K562 (cell line): ENCODE results near the gene CCSAP. TPM values are rescaled to one million over a fixed set of nuclear protein-coding genes. Genes with fewer than 3 reads are reported as not detected.

Experiments used
- ATAC-seq: fragments of 200-7000 bp; cut with Tn5 transposase; 3 replicates; pipeline ENCODE4 v1.9.1; 2020; ENCODE audit warnings: moderate library complexity
- BruUV-seq: library from RNA; stranded (reverse); fragments of 400-500 nt; replicated peaks from 2 replicates; lab custom pipeline; 2021; lab: Mats Ljungman, UMichigan
- CTCF ChIA-PET: fragments of 300-600 bp; formaldehyde crosslinking; extraction: SDS; loops from one replicate; lab custom pipeline; 2021; ENCODE audit warnings: low intra/inter-chr PET ratio; lab: Yijun Ruan, JAX
- POLR2A ChIA-PET: fragments of 300-600, 350-650 bp; sonication (Branson Sonifier 250); formaldehyde crosslinking; extraction: SDS; loops from one replicate; lab custom pipeline; 2021; ENCODE audit warnings: antibody characterized with exemption, inconsistent platforms; lab: Yijun Ruan, JAX
- DNase-seq, 4 experiments: peaks; one replicate each; pipeline versions ENCODE4 v3.0.0 to v3.0.0-alpha.2; 2011 to 2018; ENCODE audit warnings: low spot score in 3 of 4, mixed read lengths in 3 of 4; ENCODE audit errors: extremely low read depth in 1 of 4
- FAIRE-seq: peaks from 2 replicates; lab custom pipeline; 2011; peaks lifted over from hg19 to GRCh38; lab: Jason Lieb, UNC
- H2AFZ ChIP-seq: 2 replicates; pipeline ENCODE4 v1.6.0; 2011; ENCODE audit warnings: low read depth, low read length, control low read depth, inconsistent platforms
- H3K27ac ChIP-seq: fragments of 200-600 bp; 3 replicates; pipeline ENCODE4 v1.8.0; 2011; ENCODE audit warnings: low read depth, mild to moderate bottlenecking, control low read depth, inconsistent platforms, low read length, moderate library complexity, mixed read lengths; ENCODE audit errors: extremely low read depth
- H3K27me3 ChIP-seq, 2 experiments: fragments of 300-600 bp in 1 of 2; 2 replicates in 1 of 2; 3 replicates in 1 of 2; pipeline versions ENCODE4 v1.6.0 to v1.8.0; 2011; ENCODE audit warnings: inconsistent platforms in 2 of 2, low read length in 2 of 2, mild to moderate bottlenecking in 1 of 2, mixed read lengths in 1 of 2, moderate library complexity in 1 of 2; ENCODE audit not compliant: control insufficient read depth in 2 of 2, insufficient read depth in 2 of 2
- H3K36me3 ChIP-seq: fragments of 300-600 bp; 3 replicates; pipeline ENCODE4 v1.8.0; 2011; ENCODE audit warnings: mild to moderate bottlenecking, low read length, inconsistent platforms; ENCODE audit not compliant: control insufficient read depth, insufficient read depth
- H3K4me1 ChIP-seq, 2 experiments: fragments of 200-600 bp in 1 of 2; replicated peaks in 1 of 2; 2 replicates in 1 of 2; 3 replicates in 1 of 2; pipeline versions ENCODE4 v1.5.1 to v1.8.0; 2011; ENCODE audit warnings: inconsistent platforms in 2 of 2, low read length in 2 of 2, mild to moderate bottlenecking in 1 of 2, mixed read lengths in 1 of 2, moderate library complexity in 1 of 2; ENCODE audit not compliant: control insufficient read depth in 2 of 2, insufficient read depth in 2 of 2
- H3K4me2 ChIP-seq: 2 replicates; pipeline ENCODE4 v1.6.1; 2011; ENCODE audit warnings: low read length, control low read depth, inconsistent platforms, mixed read lengths; ENCODE audit not compliant: insufficient read depth
- H3K4me3 ChIP-seq: fragments of 200-600 bp; sonication (generic), shearing (Covaris generic); 2 replicates; pipeline ENCODE4 v1.5.1; 2016; ENCODE audit warnings: control low read depth, inconsistent platforms
- H3K79me2 ChIP-seq: fragments of 200-600 bp; 3 replicates; pipeline ENCODE4 v1.8.0; 2011; ENCODE audit warnings: low read length, inconsistent platforms; ENCODE audit not compliant: control insufficient read depth, insufficient read depth
- H3K9ac ChIP-seq, 2 experiments: 2 replicates each; pipeline versions ENCODE4 v1.6.0 to v1.6.1; 2011; ENCODE audit warnings: low read depth in 2 of 2, low read length in 2 of 2, control low read depth in 1 of 2, inconsistent platforms in 1 of 2, mild to moderate bottlenecking in 1 of 2, mixed read lengths in 1 of 2; ENCODE audit not compliant: insufficient read depth in 1 of 2
- H3K9me1 ChIP-seq: one replicate; pipeline ENCODE4 v1.6.0; 2011; ENCODE audit warnings: inconsistent platforms, mild to moderate bottlenecking, low read length, moderate library complexity; ENCODE audit not compliant: control insufficient read depth, insufficient read depth
- H3K9me3 ChIP-seq: replicated peaks from 2 replicates; pipeline ENCODE4 v1.5.1; 2011; ENCODE audit warnings: low read depth, low read length, inconsistent platforms; ENCODE audit not compliant: control insufficient read depth, insufficient read depth
- H4K20me1 ChIP-seq: replicated peaks from 2 replicates; pipeline ENCODE4 v1.6.1; 2011; ENCODE audit warnings: low read length, inconsistent platforms, mixed read lengths; ENCODE audit not compliant: control insufficient read depth, insufficient read depth
- HMGN3 ChIP-seq: IDR thresholded peaks from 2 replicates; pipeline ENCODE4 v1.6.1; 2011; ENCODE audit warnings: borderline replicate concordance, low read depth, mild to moderate bottlenecking, mixed read lengths, low read length; ENCODE audit not compliant: insufficient read length; ENCODE audit errors: extremely low read depth
- MTA1 ChIP-seq: fragments of 450-650 bp; IDR thresholded peaks from 2 replicates; pipeline ENCODE4 v1.6.1; 2017; ENCODE audit warnings: borderline replicate concordance
- ZNF282 ChIP-seq: sonication (generic); formaldehyde crosslinking; IDR thresholded peaks from 2 replicates; pipeline ENCODE4 v1.8.1; 2023; ENCODE audit warnings: missing genetic modification reagents
- WGBS: fragments of 100-300 bp; shearing (Covaris generic); methylation state at CpG from one replicate; pipeline ENCODE4 v1.1.6; 2016; ENCODE audit warnings: low coverage, mixed read lengths; ENCODE audit not compliant: insufficient coverage; ENCODE audit errors: missing lambda C conversion rate; 5-methylcytosine and 5-hydroxymethylcytosine counted together
- in situ Hi-C: fragments of 300-500 bp; cut with MboI; formaldehyde crosslinking; loops from 4 replicates; pipeline ENCODE4 v1.15.0; 2018; ENCODE audit warnings: inconsistent platforms, mixed read lengths
- intact Hi-C: fragments of 100-400 bp; cut with micrococcal nuclease; formaldehyde crosslinking; loops from 2 replicates; pipeline ENCODE4 v1.14.2; 2022
- polyA plus RNA-seq, 8 experiments: library from polyadenylated mRNA; depleted of rRNA in 4 of 8; stranded (reverse) in 5 of 8; unstranded in 3 of 8; fragments of >200 nt; fragmentation: Nextera tagmentation in 2 of 8; fragmentation: Illumina TruSeq in 1 of 8; extraction: Ambion mirVana in 2 of 8; extraction: Trizol in 1 of 8; gene quantifications; 2 replicates each; pipeline versions ENCODE4 v1.2.1 to v1.2.3, GENCODE V29; 2011 to 2014; ENCODE audit warnings: inconsistent platforms in 1 of 8, missing spikeins in 1 of 8
- total RNA-seq, 7 experiments: library from RNA; depleted of rRNA in 6 of 7; stranded (reverse); fragments of >200 nt in 6 of 7; fragmentation: Illumina TruSeq in 2 of 7; extraction: Trizol in 2 of 7; gene quantifications; 2 replicates each; pipeline versions ENCODE4 v1.2.1 to v1.2.3, GENCODE V29; 2011 to 2021; ENCODE audit warnings: low replicate concordance in 1 of 7
- TF ChIP-seq, protein P1 (sequence below), 2 experiments: fragments of 450-650 bp; conservative IDR thresholded peaks; 2 replicates each; pipeline ENCODE4 v1.6.1; 2017; ENCODE audit warnings: mild to moderate bottlenecking in 2 of 2, moderate library complexity in 2 of 2
- TF ChIP-seq, protein P2 (sequence below): sonication (generic); formaldehyde crosslinking; IDR thresholded peaks from 2 replicates; pipeline ENCODE4 v1.8.1; 2023; ENCODE audit warnings: missing genetic modification reagents, mild to moderate bottlenecking, borderline replicate concordance
- TF ChIP-seq, protein P3 (sequence below): sonication (generic); formaldehyde crosslinking; IDR thresholded peaks from 2 replicates; pipeline ENCODE4 v1.8.0; 2022; ENCODE audit warnings: mild to moderate bottlenecking, missing genetic modification reagents, borderline replicate concordance
- TF ChIP-seq, protein P4 (sequence below): fragments of 250-450 bp; sonication (Bioruptor Pico); IDR thresholded peaks from 2 replicates; pipeline ENCODE4 v1.8.0; 2021; ENCODE audit warnings: moderate library complexity, mild to moderate bottlenecking, inconsistent platforms

Gene CCSAP
- total and polyA plus RNA-seq, 9 of the 15 experiments (the other 6 are each of a cell fraction or from before 2014, with no cell fraction given): 3.6 to 15.9 (median 9.5) TPM

DNA sequence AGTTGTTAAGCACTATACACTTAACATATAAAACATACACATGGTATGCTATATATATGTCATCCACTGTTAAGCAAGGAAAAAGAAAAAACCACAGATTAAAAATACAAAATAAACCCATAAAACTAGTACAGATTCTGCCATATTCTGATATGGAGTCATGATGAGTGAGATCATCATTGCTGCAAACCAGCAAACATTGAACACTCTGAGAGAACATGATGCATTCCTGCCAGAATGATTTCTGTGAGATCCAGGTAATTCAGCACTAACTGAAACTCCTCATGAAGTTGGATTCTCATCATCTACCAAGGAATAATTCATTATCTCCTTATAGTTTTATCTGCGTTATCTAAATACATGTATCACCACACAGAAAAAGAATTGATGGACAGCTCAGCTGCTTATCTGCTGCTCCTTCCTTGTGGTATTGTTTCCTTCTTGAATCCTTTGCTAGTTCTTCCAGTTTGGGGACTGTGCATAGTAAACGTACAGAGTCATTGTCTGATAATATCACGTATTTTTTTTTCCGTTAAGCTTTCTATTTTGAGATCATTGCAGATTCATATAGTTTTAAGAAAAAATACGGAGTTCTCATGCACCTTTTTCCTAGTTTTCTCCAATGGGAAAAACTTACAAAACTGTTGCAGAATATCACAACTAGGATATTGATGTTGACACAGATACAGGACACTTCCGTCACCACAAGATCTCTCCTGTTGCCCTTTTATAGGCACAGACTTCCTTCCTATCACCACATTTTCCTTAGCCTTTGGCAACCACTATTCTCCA, 62.6 kb downstream of the CCSAP start:
- intact Hi-C loops: no loop called here
- no peaks in the 10 kb centered on the region for H3K9me1 ChIP-seq
- peaks cover 7% of the 10 kb centered on the region for H4K20me1 ChIP-seq
- ChIA-PET POLR2A (interaction anchor here (1.0 to 1.1 kb wide), 2 partner anchors 11 to 228 kb away, joined by 3 to 6 read pairs; no protein-coding TSS in a partner anchor), CTCF (no interaction called here)
- ATAC-seq (peak; percentile 62), FAIRE-seq (peak; percentile 65), DNase-seq (peak in 2 of 4 experiments; percentile 27 to 38)
- H3K4me3 ChIP-seq: no peak overlapping the region
- no peaks in the 10 kb centered on the region for H3K9me3 ChIP-seq
- H3K36me3 ChIP-seq: peaks cover 4% of the 10 kb centered on the region; the same call in 2 of the 3 replicates
- H3K27ac ChIP-seq: peak overlapping the region; percentile 38; the same call in 1 of the 3 replicates
- no peak overlapping the region for H2AFZ ChIP-seq
- H3K27me3 ChIP-seq: no peaks in the 10 kb centered on the region
- H3K9ac ChIP-seq: no peak overlapping the region
- BruUV-seq: no TSS peak
- H3K79me2 ChIP-seq: peaks cover 91% of the 10 kb centered on the region
- peak overlapping the region; percentile 36 for H3K4me2 ChIP-seq
- in situ Hi-C loops: no loop called here
- WGBS: 5% methylated on average over 6 of the region's 6 CpGs
- H3K4me1 ChIP-seq: peaks cover 7 to 42% of the 10 kb centered on the region in 2 experiments
- TF ChIP-seq, protein P1, sequence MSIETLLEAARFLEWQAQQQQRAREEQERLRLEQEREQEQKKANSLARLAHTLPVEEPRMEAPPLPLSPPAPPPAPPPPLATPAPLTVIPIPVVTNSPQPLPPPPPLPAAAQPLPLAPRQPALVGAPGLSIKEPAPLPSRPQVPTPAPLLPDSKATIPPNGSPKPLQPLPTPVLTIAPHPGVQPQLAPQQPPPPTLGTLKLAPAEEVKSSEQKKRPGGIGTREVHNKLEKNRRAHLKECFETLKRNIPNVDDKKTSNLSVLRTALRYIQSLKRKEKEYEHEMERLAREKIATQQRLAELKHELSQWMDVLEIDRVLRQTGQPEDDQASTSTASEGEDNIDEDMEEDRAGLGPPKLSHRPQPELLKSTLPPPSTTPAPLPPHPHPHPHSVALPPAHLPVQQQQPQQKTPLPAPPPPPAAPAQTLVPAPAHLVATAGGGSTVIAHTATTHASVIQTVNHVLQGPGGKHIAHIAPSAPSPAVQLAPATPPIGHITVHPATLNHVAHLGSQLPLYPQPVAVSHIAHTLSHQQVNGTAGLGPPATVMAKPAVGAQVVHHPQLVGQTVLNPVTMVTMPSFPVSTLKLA (conservative IDR thresholded peaks at IDR 0.05): peak in 1 of 2 experiments; percentile 31; a peak in 3 of 4 replicates
- TF ChIP-seq ZNF282 (CRISPR knock-in tag) (no peak), HMGN3 (no peak), MTA1 (peak; percentile 72)
- TF ChIP-seq, protein P2, sequence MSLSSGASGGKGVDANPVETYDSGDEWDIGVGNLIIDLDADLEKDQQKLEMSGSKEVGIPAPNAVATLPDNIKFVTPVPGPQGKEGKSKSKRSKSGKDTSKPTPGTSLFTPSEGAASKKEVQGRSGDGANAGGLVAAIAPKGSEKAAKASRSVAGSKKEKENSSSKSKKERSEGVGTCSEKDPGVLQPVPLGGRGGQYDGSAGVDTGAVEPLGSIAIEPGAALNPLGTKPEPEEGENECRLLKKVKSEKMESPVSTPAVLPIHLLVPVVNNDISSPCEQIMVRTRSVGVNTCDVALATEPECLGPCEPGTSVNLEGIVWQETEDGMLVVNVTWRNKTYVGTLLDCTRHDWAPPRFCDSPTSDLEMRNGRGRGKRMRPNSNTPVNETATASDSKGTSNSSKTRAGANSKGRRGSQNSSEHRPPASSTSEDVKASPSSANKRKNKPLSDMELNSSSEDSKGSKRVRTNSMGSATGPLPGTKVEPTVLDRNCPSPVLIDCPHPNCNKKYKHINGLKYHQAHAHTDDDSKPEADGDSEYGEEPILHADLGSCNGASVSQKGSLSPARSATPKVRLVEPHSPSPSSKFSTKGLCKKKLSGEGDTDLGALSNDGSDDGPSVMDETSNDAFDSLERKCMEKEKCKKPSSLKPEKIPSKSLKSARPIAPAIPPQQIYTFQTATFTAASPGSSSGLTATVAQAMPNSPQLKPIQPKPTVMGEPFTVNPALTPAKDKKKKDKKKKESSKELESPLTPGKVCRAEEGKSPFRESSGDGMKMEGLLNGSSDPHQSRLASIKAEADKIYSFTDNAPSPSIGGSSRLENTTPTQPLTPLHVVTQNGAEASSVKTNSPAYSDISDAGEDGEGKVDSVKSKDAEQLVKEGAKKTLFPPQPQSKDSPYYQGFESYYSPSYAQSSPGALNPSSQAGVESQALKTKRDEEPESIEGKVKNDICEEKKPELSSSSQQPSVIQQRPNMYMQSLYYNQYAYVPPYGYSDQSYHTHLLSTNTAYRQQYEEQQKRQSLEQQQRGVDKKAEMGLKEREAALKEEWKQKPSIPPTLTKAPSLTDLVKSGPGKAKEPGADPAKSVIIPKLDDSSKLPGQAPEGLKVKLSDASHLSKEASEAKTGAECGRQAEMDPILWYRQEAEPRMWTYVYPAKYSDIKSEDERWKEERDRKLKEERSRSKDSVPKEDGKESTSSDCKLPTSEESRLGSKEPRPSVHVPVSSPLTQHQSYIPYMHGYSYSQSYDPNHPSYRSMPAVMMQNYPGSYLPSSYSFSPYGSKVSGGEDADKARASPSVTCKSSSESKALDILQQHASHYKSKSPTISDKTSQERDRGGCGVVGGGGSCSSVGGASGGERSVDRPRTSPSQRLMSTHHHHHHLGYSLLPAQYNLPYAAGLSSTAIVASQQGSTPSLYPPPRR (CRISPR knock-in tag): no peak
- TF ChIP-seq, protein P3, sequence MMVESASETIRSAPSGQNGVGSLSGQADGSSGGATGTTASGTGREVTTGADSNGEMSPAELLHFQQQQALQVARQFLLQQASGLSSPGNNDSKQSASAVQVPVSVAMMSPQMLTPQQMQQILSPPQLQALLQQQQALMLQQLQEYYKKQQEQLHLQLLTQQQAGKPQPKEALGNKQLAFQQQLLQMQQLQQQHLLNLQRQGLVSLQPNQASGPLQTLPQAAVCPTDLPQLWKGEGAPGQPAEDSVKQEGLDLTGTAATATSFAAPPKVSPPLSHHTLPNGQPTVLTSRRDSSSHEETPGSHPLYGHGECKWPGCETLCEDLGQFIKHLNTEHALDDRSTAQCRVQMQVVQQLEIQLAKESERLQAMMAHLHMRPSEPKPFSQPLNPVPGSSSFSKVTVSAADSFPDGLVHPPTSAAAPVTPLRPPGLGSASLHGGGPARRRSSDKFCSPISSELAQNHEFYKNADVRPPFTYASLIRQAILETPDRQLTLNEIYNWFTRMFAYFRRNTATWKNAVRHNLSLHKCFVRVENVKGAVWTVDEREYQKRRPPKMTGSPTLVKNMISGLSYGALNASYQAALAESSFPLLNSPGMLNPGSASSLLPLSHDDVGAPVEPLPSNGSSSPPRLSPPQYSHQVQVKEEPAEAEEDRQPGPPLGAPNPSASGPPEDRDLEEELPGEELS (CRISPR knock-in tag): no peak
- TF ChIP-seq, protein P4, sequence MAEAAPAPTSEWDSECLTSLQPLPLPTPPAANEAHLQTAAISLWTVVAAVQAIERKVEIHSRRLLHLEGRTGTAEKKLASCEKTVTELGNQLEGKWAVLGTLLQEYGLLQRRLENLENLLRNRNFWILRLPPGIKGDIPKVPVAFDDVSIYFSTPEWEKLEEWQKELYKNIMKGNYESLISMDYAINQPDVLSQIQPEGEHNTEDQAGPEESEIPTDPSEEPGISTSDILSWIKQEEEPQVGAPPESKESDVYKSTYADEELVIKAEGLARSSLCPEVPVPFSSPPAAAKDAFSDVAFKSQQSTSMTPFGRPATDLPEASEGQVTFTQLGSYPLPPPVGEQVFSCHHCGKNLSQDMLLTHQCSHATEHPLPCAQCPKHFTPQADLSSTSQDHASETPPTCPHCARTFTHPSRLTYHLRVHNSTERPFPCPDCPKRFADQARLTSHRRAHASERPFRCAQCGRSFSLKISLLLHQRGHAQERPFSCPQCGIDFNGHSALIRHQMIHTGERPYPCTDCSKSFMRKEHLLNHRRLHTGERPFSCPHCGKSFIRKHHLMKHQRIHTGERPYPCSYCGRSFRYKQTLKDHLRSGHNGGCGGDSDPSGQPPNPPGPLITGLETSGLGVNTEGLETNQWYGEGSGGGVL (CRISPR knock-in tag): no peak
